SK-N-MC (cell line): ENCODE measurements around the gene SNAPC2.

ENCODE experiments used
- EZH2 ChIP-seq: fragments of 200-600 bp; sonication (generic); IDR thresholded peaks from one replicate; pipeline ENCODE4 v1.6.1; 2017; ENCODE audit warnings: antibody characterized with exemption
- FOXP2 ChIP-seq: optimal IDR thresholded peaks from 2 replicates; pipeline ENCODE3; 2011; ENCODE audit warnings: mild to moderate bottlenecking, moderate library complexity; ENCODE audit not compliant: insufficient read depth; ENCODE audit errors: extremely low read length, control extremely low read depth
- POLR2AphosphoS5 ChIP-seq: IDR thresholded peaks from 2 replicates; pipeline ENCODE4 v1.6.1; 2012; ENCODE audit warnings: mild to moderate bottlenecking, low read depth, low read length, borderline replicate concordance

- no peak for TF ChIP-seq EZH2
- TF ChIP-seq POLR2AphosphoS5, result no peak
- no peak for TF ChIP-seq FOXP2
These were observed 22.9 kb downstream of the SNAPC2 start for GRCh38 chr19:7942981-7943443.
